Fibroblast of mammary gland (primary cell): Measurements from ENCODE around the gene CDK6.
A peak's percentile ranks its signal among the peaks of the same experiment; 100 is the strongest.

Experiments
- DNase-seq: peaks from one replicate; pipeline ENCODE4 v3.0.0-alpha.2; 2010; ENCODE audit warnings: low read depth
- H3K4me3 ChIP-seq: 2 replicates; pipeline ENCODE4 v1.5.1; 2011; ENCODE audit warnings: low read depth, mild to moderate bottlenecking, low read length, moderate library complexity; ENCODE audit not compliant: control insufficient read depth
- CTCF ChIP-seq: conservative IDR thresholded peaks from 2 replicates; pipeline ENCODE4 v1.5.1; 2011; ENCODE audit warnings: low read depth, low read length, inconsistent platforms; ENCODE audit not compliant: control insufficient read depth, insufficient read depth

CDK6 gene

DNA sequence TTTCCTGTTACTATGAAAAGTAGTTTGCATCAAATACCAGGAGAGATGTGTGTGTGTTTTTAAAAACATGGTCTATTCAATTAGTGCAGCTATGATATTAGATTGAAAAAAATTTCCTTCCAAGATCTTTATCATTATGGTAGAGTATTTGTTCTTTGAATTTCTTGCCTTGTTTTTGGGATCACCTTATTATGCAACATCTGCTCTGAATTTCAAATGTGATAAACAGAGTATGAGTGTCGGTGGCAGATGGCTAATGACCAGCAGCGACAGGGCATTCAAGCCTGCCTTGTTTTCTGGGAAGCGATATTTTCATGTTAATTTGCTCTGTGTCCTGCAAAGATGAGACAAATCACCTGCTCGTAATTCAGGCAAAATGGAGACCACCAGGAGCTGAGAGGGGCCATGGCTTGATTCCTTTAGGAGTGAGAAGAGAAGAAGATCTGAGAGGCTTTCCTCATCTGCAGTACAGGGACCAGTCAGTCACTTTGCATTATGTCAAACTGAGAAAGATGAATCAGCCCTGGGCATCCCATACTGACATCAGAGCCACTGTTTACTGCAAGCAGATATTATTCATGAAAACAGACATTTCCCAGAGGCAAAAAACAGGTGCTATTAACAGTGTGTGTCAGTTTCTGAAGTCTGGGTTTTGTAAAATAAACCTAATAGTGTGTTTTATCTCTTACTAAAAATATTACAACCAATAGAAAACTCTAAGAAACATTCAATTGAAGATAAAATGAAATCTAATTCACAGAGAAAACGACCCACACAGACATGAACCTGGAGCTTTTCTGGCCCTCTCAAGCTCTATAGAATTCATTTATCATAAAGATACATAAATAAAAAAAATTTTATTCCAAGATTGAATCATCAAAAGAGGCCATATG, 67.6 kb downstream of the CDK6 start:
- peak; percentile 76 for DNase-seq
- no peak for TF ChIP-seq CTCF
- no peak overlapping the region for H3K4me3 ChIP-seq

- peak; percentile 72 for DNase-seq
- H3K4me3 ChIP-seq = no peak overlapping the region
- no peak for TF ChIP-seq CTCF
Measured at GRCh38 chr7:92767437-92767836, 68.9 kb downstream of the CDK6 start.

DNA sequence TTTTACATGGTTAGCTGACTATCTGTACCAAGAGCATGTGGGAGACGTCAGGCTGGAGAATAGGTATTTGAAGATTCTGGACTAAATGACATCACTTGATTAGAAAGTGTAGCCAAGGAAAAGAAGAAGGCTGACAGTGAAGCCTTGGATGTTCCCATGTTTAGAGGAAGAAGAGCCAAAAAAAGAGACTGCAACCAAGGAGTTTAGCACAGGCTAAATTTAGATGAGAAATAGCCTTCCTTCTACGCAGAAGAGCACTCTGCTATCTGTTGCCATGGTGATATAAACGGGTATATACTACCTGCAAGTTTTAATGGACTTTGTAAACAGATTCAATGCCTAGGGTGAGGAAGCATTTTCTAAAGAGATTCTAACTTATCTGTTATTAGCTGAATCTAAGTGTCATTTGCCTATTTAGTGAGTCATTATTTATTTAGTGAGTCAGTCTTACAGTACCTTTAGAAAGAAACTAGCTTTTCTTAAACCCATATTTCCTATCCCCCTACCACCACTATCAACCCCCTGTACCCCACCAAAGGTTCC, 69.8 kb downstream of the CDK6 start:
- H3K4me3 ChIP-seq = no peak overlapping the region
- peak; percentile 68 for DNase-seq
- no peak for TF ChIP-seq CTCF

- no peak for TF ChIP-seq CTCF
- no peak overlapping the region for H3K4me3 ChIP-seq
- DNase-seq = peak; percentile 85
Measured at GRCh38 chr7:92765725-92766124, 70.6 kb downstream of the CDK6 start.

- peak; percentile 74 for DNase-seq
- H3K4me3 ChIP-seq = no peak overlapping the region
- TF ChIP-seq CTCF = no peak
Measured at GRCh38 chr7:92763636-92764423, 72.5 kb downstream of the CDK6 start.

- TF ChIP-seq CTCF = no peak
- no peak for DNase-seq
- H3K4me3 ChIP-seq = no peak overlapping the region
Measured at GRCh38 chr7:92762851-92763250, 73.5 kb downstream of the CDK6 start.
